Hypothalamus (tissue), 51 donors: Measurements from ENCODE around the gene BEST4.
"Not testable (repeated sequence)": the region's sequence is repeated elsewhere in the genome, so short reads cannot be mapped to it uniquely, and the experiment has no call there.

Experiments
- DNase-seq, 51 donors: peaks; one replicate each; lab custom pipeline; 2025; lab: John Stamatoyannopoulos, UW

Gene BEST4

DNA sequence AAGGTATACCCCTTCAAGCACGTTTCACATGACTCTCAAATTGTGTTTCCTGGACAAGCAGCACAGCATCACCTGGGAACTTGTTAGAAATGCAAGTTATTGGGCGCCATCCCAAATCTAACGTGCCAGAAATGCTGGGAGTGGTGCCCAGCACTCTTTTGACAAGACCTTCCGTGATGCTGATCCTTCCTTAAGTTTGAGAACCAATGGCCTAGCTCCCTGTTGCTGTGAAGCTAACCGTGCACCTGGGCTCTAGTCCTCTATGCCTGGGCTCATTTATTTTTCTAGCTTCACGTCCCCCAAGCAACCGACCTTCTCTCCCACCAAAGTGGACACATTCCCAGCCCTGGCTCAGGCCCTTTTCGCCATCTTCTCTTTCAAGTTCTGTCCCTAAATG is 4.3 kb downstream of the BEST4 start:
- DNase-seq: no peak

DNA sequence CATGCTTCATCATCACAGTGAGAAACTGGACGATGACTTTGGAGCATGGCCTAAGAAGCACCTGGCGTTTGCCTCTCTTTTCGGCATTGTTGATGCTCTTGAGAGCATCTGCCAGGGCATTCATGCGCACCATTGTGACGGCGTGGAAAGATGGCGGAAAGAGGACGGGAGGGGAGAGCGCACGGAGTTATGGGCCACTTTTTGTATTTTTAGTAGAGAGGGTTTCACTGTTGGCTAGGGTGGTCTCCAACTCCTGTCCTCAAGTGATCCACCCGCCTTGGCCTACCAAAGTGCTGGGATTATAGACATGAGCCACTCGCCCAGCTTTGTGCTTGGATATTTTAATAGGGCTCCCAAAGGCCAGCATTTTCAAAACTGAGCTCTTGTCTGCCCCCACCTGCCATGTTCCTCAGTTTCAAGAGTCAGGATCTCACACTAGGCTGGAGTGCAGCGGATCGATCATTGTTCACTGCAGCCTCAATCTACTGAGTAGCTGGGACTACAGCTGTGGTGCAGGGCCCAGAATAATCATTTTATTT is 7.3 kb downstream of the BEST4 start:
- DNase-seq: no peak

DNA sequence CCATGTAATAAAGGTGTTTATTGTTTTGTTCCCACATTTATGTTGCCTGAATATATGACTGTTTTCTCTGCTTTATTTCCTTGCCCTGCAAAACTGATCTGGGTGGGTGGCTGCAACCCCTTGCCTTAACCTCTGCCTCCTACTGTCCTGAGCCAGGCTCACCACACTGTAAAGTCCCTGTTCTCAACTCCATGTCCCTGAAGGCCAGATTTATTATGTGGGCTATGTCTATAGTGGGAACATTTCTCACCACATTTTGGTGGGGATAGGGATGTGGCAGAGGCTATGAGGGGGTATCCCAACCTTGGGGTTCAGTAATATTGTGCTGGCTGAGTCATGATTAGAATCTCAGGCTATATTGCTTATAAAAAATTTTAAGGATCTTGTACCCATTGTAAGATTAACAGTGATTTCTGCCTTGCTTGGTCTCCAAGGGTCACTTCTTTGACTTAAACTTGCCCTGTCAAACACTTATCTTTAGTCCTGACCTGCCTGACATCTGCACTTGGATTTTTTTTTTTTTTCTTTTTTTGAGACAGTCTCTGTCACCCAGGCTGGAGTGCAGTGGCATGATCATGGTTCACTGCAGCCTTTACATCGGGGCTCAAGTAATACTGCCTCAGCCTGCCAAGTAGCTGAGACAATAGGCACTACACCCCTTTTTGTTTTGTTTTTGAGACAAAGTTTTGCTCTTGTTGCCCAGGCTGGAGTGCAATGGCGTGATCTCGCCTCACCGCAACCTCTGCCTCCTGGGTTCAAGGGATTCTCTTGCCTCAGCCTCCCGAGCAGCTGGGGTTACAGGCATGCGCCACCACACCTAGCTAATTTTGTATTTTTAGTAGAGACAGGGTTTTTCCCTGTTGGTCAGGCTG is 9.0 kb downstream of the BEST4 start:
- no peak for DNase-seq

DNA sequence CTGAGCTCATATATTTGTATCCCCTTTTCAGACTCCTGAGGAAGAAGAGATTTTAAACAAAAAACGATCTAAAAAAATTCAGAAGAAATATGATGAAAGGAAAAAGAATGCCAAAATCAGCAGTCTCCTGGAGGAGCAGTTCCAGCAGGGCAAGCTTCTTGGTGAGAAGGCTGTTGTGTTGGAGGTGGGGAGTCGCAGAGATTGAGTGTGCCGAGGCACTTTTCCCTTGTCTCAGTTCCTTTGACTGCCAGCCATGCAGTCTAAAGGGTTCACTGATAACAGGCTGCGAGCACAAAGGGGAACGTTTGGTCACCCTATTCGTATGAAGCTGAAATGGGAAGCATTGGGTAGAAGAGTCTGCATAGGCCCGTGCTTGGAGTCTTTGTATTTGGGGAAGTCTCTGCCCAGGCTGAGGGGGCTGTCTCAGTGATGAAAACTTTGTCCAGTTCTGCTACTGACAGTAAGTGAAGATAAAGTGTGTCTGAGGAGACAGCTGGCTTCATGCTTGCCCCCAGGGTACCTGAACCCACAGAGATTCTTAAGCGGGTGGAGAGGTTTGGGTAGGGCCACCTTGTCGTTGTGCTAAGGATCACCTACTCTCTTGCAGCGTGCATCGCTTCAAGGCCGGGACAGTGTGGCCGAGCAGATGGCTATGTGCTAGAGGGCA is 9.9 kb downstream of the BEST4 start:
- no peak for DNase-seq

DNA sequence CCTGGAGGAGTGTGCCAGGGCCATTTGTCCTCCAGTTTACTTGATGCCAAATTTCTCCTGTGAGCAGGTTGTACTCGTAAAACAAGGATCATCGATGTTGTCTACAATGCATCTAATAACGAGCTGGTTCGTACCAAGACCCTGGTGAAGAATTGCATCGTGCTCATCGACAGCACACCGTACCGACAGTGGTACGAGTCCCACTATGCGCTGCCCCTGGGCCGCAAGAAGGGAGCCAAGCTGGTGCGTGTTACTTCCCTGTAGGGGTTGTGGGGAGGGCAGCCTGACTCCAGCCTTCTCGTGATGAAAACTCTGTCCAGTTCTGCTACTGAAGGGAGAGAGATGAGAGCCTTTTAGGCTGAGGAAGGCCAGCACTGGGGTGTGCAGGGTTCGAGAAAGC is 10.4 kb downstream of the BEST4 start:
- DNase-seq: no peak

DNA sequence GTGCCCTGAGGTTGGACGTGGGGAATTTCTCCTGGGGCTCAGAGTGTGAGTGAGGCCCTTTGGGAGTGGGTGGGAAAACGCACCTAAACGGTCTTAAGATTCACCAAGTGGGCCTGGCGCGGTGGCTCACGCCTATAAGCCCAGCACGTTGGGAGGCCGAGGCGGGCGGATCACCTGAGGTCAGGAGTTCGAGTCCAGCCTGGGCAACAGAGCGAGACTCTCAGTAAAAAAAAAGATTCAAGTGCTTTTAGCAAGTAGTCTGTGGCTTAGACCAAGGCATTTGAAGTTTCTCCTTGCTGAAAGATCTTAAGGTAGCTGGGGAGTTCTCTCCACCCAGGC is 11.3 kb downstream of the BEST4 start:
- DNase-seq: no peak

DNA sequence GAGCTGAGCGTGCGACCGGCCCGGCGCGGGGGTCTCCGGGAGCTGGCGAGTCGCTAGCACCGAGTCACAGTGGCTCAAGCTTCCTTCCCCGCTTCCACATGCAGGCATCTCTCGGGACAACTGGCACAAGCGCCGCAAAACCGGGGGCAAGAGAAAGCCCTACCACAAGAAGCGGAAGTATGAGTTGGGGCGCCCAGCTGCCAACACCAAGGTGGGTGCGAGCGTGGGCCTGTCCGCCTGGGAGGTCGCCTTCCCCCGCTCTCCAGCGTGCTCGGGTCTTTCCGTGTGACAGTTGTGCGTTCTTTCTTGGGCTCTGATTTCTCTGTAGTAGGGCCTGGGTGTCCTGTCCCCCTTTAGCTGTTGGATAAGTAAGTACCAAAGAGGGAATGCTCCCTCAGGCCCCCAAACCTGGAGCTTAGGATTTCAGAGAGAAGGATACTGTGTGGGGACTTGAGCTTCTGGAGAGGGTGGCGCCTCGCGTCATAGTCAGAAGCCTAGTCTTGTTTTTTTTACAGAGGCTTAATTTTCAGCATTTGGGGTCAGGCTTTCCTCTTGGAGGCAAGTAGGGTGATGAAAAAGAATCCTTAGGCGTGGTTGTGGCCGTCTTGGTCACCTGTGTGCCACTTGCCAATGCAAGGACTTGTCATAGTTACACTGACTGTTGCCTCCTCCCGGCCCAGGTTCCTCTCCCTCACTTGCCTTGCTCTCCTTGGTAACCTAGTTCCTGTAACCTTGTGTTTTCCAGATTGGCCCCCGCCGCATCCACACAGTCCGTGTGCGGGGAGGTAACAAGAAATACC is 11.8 kb downstream of the BEST4 start:
- DNase-seq: peak in 9 of 51 donors; percentile 41 to 78 (median 57)

DNA sequence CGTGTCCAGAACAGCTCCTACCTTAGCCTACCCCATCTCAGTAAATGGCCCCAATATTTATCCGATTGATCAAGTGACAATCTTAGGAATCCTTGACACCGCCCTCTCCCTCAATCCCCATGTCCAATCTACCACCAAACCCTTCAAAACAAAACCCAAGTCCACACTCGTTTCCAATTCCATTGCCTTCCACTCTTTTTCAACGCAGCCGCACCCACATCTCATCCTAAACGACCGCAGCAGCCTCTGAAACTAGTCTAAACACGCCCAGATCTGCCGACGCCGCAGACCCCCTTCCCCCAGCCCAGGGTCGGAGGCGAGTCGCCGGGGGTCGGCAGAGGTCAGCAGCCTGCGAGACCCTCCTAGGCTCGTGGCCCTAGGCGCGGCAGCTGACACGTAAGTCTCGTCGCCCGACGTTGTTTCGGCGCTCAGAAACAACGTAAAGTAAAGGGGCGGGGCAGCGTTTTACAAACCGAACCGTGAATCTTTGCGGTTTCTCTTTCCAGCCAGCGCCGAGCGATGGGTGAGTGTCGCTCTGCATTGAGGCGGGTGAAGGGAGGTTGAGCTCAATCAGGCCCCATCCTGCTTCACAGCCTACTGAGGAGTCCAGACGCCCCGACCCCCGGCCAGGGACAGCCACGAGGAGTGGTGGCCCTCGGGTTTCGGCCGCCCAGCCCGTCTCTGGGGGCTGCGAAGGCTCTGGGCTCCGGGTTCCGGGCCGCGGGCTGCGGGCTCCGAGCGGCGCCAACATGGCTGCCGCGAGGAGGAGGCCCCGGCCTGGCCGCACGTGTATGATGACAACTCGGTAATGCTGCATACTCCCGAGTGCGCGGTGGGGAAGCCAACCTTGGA is 12.7 kb downstream of the BEST4 start, which contains the start of gene RPS8:
Gene RPS8, plus strand, starts transcription at position 463 of the 852 bp plus-strand sequence. Its CDS starts 57 bp downstream, at position 520.
- DNase-seq: peak; percentile 62 to 95 (median 84)

DNA sequence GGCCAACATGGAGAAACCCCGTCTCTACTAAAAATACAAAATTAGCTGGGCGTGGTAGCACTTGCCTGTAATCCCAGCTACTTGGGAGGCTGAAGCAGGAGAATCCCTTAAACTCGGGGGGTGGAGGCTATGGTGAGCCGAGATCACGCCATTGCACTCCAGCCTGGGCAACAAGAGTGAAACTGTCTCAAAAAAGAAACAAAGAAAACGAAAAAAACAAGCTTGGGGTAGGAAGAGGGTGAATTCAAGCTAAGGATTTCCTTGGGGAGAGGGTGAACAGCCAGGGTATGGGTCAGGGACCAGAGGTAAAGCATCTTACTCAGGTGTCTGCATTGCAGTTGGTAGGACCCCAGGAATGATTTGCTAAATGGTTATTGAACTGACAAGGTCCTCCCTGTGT is 21.5 kb downstream of the BEST4 start:
- DNase-seq: not testable (repeated sequence)

DNA sequence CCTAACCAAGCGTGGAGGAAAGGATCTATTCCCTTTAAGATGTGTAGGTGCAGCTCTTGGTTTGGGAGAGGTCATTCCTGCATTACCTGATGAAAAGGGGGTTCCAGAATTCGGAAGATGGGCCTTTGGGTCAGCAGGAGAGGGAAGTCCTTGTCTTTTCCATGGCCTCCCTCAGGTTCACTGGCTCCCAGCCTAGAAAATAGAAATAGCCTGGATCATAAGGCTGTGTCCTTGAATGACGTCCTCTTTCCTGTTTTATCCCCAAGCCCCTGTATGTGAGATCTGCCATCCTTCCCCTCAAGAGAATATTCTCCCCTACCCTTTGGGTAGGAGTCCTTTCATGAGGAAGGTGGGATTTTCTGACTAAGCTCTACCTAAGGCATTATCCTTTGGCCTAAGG is 27.1 kb downstream of the BEST4 start:
- no peak for DNase-seq

DNA sequence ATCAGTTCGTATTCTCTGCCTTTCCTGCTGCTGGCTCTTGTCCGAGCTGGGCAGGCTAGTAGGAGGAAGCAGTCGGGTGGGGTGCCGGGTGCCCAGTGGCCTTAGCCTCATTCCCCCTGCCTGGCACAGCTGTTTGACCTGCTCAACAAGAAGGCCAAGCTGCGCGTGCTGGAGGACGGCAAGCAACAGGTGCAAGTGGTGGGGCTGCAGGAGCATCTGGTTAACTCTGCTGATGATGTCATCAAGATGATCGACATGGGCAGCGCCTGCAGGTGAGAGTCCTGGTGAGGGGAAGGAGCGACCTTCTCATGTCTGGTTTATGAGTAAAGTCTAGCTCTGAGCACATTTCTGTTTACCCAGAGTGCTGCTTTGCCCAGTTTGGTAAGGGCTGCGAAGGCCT is 28.9 kb downstream of the BEST4 start:
- no peak for DNase-seq

DNA sequence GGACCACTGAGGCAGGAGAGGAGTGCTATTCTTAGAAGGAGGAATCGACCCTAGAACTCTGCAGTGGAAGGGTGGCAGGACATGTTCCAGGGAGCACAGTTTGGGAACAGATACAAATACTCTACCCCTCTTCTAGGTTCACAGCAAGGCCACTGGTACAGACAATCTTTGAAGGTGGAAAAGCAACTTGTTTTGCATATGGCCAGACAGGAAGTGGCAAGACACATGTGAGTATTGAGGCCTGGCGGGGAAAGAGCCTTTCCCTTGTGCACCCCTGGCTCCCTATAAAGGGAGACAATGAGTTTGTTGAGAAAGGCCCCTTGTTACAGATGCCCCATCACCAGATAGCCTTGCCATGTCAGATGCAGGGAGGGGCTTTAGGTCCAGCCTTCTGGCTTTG is 30.6 kb downstream of the BEST4 start:
- no peak for DNase-seq

DNA sequence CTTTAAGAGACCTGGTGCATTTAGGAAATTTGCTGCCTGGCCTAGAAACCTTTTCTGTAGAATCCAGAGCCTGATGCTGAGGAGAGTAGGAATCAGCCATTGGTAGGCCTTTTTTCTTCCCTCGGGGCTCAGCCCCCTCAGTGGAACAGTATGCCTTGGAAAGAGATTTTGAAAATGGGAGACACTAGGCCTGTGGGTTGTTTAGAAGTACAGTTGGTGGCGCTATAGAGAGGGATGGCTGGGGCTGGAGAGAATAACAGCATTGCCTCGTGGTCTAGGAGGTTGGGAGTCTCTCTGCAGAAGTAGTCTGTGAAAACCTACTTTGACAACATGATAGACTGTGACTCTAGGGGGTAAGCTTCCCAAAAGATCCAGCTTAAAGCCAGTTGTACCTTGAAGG is 40.1 kb downstream of the BEST4 start:
- no peak for DNase-seq

DNA sequence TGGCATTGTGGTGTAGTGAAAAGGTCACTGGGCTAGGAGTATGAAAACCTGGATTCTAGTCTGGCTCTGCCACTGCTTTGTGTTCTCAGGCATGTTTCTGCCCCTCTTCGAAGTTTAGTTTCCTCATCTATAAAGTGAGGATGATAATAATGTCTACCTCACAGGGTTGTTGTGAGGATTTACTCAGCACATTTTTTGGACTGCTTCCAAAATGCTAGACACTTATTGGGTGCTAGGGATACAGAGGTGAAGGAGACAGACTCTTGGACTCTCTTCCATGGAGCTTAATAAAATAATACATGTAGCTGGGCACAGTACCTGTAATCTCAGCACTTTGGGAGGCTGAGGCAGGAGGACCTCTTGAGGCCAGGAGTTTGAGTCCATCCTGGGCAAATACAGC is 44.8 kb downstream of the BEST4 start:
- no peak for DNase-seq

DNA sequence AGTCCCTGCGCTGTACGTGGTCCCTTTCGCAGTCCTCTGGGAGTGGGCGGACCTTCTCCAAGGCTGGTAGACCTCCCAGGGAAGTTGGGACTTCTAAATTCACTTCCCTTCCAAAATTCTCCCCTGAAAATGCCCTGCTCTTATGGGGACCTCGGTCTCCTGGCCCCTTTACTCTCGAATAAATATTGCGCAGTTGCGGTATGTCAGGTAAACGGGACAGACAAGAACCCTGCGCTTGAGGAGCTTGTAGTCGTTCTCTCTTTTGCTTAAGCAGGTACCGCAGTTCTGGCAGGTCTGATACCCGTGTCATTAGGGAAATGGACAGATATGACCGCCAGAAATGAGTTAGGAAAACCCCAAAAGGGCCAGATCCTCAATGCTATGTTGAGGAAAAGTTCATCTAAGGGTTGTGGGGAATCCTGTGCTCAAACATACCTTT is 47.8 kb downstream of the BEST4 start:
- DNase-seq: no peak

DNA sequence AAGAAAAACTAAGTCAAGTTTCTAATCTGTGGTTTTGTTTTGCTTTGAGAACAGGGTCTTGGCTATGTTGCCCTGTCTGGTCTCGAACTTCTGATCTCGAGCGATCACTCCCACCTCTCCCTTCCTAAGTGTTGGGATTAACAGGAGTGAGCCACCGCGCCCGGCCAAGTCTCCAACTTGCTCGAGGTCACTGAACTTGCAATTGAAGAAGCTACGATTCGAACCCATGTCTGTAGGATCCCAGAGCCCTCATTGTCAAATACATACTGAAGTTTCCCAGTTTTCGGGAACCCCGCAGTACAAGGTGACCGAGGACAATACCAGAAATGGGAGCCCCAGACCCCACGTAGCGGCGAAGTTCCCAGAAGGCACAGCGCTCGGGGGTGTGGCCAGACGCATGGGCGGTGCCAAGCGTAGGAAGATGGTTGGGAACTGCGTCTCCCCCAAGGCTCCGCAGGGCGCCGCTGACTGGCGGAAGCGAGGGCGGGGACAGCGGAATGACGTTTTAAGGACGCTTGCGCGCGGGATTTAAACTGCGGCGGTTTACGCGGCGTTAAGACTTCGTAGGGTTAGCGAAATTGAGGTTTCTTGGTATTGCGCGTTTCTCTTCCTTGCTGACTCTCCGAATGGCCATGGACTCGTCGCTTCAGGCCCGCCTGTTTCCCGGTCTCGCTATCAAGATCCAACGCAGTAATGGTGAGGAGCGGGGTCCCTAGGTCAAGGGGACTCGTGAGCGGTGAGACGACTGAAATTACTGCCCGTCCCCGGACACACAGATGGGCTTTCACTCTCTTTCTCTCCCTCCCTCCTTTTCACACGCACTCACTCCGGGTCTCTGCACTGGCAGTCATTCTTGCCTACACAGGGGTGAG is 48.4 kb downstream of the BEST4 start, which contains the start of gene KIF2C:
Gene KIF2C, plus strand, starts transcription at position 531 of the 872 bp plus-strand sequence. Its CDS starts 96 bp downstream, at position 627.
- DNase-seq: peak; percentile 51 to 97 (median 92)

DNA sequence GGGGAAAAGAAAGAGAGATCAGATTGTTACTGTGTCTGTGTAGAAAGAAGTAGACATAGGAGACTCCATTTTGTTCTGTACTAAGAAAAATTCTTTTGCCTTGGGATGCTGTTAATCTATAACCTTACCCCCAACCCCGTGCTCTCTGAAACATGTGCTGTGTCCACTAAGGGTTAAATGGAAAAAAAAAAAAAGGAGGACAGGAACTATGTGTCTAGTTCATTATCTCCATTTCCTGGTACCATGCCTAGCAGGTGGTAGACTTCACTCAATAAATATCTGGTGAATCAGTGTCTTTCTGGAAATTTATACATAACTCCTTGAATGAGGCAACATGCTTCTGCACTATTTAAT is 49.0 kb downstream of the BEST4 start:
- DNase-seq: not testable (repeated sequence)

DNA sequence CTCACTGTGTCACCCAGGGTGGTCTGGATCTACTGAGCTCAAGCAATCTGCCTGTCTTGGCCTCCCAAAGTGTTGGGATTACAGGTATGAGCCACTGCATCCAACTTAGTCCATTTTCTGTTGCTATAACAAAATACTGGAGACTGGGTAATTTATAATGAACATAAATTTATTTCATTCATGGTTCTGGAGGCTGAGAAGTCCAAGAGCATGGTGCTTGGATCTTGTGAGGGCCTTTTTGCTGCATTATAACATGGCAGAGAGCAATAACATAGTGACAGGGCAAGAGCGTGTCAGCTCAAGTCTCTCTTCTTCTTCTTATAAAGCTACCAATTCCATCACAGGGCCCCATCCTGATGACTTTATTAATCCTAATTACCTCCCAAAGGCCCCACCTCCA is 52.0 kb downstream of the BEST4 start:
- DNase-seq: no peak

DNA sequence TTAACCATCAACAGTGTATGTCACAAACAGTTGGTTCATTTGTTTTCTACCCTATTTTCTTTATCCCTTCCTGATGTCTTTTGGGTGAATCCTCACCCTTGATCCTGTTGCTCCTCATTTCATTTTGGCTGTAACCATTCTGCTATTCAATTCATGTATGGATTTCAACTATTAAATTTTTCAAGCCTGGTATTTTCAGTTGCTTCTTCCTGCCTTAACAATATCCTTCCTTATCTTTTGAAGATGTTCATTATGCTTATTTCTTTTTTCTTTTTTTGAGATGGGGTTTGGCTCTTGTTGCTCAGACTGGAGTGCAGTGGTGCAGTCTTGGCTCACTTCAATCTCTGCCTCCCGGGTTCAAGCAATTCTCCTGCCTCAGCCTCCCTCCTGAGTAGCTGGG is 54.2 kb downstream of the BEST4 start:
- DNase-seq: no peak
